ENCODE results near the gene EFNA3. TPM values are rescaled to one million over a fixed set of nuclear protein-coding genes. Genes with fewer than 3 reads are reported as not detected.

Gene EFNA3
- total RNA-seq, 4 donors from 2014 or later, result 0.44 to 3.7 (median 1.7) TPM; not detected in 1

- no peak for TF ChIP-seq CTCF (IDR thresholded peaks at IDR 0.05; ENCODE audit: low read depth)
Measured at GRCh38 chr1:155063550-155064110, 15.0 kb upstream of the EFNA3 start, which contains the start of gene EFNA4. TSS of gene EFNA4 (plus strand) at chr1:155063740. CDS start at chr1:155063824, 84 bp downstream.

- no peak for TF ChIP-seq CTCF (IDR thresholded peaks at IDR 0.05; ENCODE audit: low read depth)
Measured at GRCh38 chr1:155064111-155064831, 14.4 kb upstream of the EFNA3 start.

GRCh38 chr1:155064832-155065429, 13.7 kb upstream of the EFNA3 start:
- TF ChIP-seq CTCF (IDR thresholded peaks at IDR 0.05; ENCODE audit: low read depth), result no peak

- TF ChIP-seq CTCF (IDR thresholded peaks at IDR 0.05; ENCODE audit: low read depth), result no peak
Measured at GRCh38 chr1:155066777-155067176, 11.9 kb upstream of the EFNA3 start.

- TF ChIP-seq CTCF (IDR thresholded peaks at IDR 0.05; ENCODE audit: low read depth), result no peak
Measured at GRCh38 chr1:155068599-155068998, 10.0 kb upstream of the EFNA3 start.

GRCh38 chr1:155069551-155070157, 9.0 kb upstream of the EFNA3 start:
- no peak for TF ChIP-seq CTCF (IDR thresholded peaks at IDR 0.05; ENCODE audit: low read depth)

GRCh38 chr1:155070158-155070621, 8.4 kb upstream of the EFNA3 start:
- TF ChIP-seq CTCF (IDR thresholded peaks at IDR 0.05; ENCODE audit: low read depth), result no peak

Data from subcutaneous adipose tissue (tissue), 4 donors.